ENCODE data around the gene LUC7L2.
"Not testable (repeated sequence)": the region's sequence is repeated elsewhere in the genome, so short reads cannot be mapped to it uniquely, and the experiment has no call there.

Gene LUC7L2

GRCh38 chr7:139427788-139428187, 68.1 kb downstream of the LUC7L2 start:
- TF ChIP-seq CTCF (IDR thresholded peaks at IDR 0.05; ENCODE audit: low read length, missing control alignments) = no peak
- no peak overlapping the region for H3K4me3 ChIP-seq (replicated peaks; ENCODE audit: low read depth, low read length)
- DNase-seq (ENCODE audit: low read depth) = no peak

- not testable (repeated sequence) for H3K4me3 ChIP-seq (replicated peaks; ENCODE audit: low read depth, low read length); DNase-seq (ENCODE audit: low read depth)
These were observed 70.0 kb downstream of the LUC7L2 start for GRCh38 chr7:139429735-139430134.

- no peak overlapping the region for H3K4me3 ChIP-seq (replicated peaks; ENCODE audit: low read depth, low read length)
- no peak for DNase-seq (ENCODE audit: low read depth)
- TF ChIP-seq CTCF (IDR thresholded peaks at IDR 0.05; ENCODE audit: low read length, missing control alignments) = no peak
These were observed 70.7 kb downstream of the LUC7L2 start for GRCh38 chr7:139430443-139430842.

- no peak for DNase-seq (ENCODE audit: low read depth)
- no peak for TF ChIP-seq CTCF (IDR thresholded peaks at IDR 0.05; ENCODE audit: low read length, missing control alignments)
These were observed 71.3 kb downstream of the LUC7L2 start for GRCh38 chr7:139431010-139431409.

GRCh38 chr7:139431459-139431858, 71.8 kb downstream of the LUC7L2 start:
- no peak overlapping the region for H3K4me3 ChIP-seq (replicated peaks; ENCODE audit: low read depth, low read length)
- TF ChIP-seq CTCF (IDR thresholded peaks at IDR 0.05; ENCODE audit: low read length, missing control alignments) = no peak
- DNase-seq (ENCODE audit: low read depth) = no peak

More at GRCh38 chr7:139431010-139431409, 71.3 kb downstream of the LUC7L2 start:
- no peak overlapping the region for H3K4me3 ChIP-seq (replicated peaks; ENCODE audit: low read depth, low read length)

- DNase-seq (ENCODE audit: low read depth) = no peak
- H3K4me3 ChIP-seq (replicated peaks; ENCODE audit: low read depth, low read length) = no peak overlapping the region
- TF ChIP-seq CTCF (IDR thresholded peaks at IDR 0.05; ENCODE audit: low read length, missing control alignments) = no peak
These were observed 77.1 kb downstream of the LUC7L2 start for GRCh38 chr7:139436806-139437205.

GRCh38 chr7:139439375-139439774, 79.7 kb downstream of the LUC7L2 start:
- DNase-seq (ENCODE audit: low read depth) = no peak
- no peak overlapping the region for H3K4me3 ChIP-seq (replicated peaks; ENCODE audit: low read depth, low read length)
- no peak for TF ChIP-seq CTCF (IDR thresholded peaks at IDR 0.05; ENCODE audit: low read length, missing control alignments)

Measured in fibroblast of pulmonary artery (primary cell).